ENCODE results near the gene MSN.
"Not testable (repeated sequence)": the region's sequence is repeated elsewhere in the genome, so short reads cannot be mapped to it uniquely, and the experiment has no call there.

MSN gene

DNA sequence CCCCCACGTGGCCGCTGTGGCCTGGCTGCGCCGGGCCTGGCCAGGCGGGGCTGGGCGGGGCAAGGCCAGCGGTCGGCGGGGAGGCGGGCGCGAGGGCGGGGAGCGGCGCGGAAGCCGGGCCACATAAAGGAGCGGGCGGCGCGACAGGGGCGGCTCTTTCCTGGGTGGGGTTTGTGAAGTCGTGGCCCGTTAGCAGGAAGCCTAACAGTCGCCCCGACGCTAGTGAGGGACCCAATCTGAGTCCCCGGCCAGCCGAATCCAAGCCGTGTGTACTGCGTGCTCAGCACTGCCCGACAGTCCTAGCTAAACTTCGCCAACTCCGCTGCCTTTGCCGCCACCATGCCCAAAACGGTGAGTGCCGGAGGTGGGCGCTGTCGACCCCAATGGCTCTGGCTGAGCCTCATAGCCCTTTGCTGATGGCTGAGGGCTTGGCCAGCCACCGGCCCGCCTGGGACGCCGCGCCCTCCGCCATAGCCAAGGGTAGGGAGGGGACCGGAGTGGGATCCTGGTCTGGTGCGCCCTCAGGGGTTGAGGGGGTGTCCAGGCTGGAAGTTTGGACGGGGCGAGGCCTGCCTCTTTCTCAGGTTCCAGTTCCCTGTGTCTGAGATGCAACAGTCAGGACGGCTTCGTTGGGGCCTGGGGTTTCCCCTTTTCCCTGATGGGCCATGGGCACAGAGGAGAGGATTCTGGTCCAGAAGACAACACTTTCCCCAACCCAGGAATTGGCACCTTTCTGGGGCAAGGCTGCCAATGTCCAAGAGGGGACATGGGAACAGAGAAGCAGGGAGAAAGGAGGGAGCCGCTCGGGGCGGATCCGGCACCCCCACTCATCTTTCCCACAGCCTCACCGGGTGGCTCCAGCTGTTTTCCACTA lies at the start of gene MSN:
Gene MSN (plus strand): TSS at position 152 of the 874 bp plus-strand sequence. CDS start 188 bp downstream, at position 340.
- peak; percentile 81 for DNase-seq

DNA sequence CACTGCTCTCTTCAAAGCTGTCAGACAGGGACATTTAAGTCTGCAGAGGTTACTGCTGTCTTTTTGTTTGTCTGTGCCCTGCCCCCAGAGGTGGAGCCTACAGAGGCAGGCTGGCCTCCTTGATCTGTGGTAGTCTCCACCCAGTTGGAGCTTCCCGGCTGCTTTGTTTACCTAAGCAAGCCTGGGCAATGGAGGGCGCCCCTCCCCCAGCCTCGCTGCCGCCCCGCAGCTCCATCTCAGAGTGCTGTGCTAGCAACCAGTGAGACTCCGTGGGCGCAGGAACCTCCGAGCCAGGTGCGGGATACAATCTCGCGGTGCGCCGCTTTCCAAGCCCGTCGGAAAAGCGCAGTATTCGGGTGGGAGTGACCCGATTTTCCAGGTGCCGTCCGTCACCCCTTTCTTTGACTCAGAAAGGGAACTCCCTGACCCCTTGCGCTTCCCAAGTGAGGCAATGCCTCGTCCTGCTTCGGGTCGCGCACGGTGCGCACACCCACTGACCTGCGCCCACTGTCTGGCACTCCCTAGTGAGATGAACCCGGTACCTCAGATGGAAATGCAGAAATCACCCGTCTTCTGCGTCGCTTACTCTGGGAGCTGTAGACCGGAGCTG lies 47.3 kb upstream of the MSN start:
- not testable (repeated sequence) for DNase-seq

- no peak for DNase-seq
These were observed 36.7 kb upstream of the MSN start for GRCh38 chrX:65630771-65631170.

- no peak for DNase-seq
These were observed 33.6 kb upstream of the MSN start for GRCh38 chrX:65633826-65634225.

- DNase-seq = no peak
These were observed 32.7 kb upstream of the MSN start for GRCh38 chrX:65634732-65635131.

DNA sequence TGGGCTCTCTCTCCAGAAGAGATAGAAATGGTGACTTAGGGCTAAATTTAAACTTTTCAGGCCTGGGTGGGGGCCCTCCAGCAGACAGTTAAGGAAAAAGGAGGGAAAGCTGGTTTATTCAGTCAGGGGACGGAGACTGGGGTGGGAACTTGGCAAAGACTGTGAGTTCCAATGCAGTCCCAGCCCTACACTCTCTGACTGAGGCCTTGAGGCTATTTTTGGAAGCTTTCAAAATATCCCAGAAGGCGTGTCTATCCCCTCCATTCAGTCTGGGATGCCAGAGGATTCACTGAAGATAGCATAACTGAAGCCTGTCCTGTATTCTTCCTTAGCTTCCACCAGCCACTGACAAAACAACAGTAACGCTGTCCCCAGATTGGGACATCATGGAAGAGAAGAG lies 32.1 kb upstream of the MSN start:
- no peak for DNase-seq

DNA sequence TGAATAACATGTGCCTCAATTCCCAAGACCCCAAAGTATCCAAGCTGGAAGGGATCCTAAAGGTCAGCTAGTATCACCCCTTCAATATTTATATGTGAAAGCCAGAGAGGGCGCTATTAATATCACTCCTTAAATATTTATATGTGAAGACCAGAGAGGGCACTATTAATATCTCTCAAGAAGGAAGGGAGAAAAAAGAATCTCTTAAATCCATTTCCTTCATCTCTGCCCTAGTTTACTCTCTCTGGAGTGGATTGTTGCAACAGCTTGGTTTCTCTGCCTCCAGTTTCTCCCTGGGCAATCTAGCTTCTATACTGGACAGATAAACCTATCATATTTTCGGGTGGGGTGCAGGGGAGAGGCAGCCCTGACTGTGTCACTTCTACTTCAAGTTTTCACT lies 31.6 kb upstream of the MSN start:
- DNase-seq = no peak

GRCh38 chrX:65636261-65636660 lies 31.2 kb upstream of the MSN start:
- DNase-seq = not testable (repeated sequence)

GRCh38 chrX:65637335-65637734 lies 30.1 kb upstream of the MSN start:
- no peak for DNase-seq

- no peak for DNase-seq
These were observed 24.5 kb upstream of the MSN start for GRCh38 chrX:65642914-65643491.

- DNase-seq = no peak
These were observed 23.9 kb upstream of the MSN start for GRCh38 chrX:65643531-65644052.

- DNase-seq = peak; percentile 62
These were observed 22.7 kb upstream of the MSN start for GRCh38 chrX:65644621-65645289.

DNA sequence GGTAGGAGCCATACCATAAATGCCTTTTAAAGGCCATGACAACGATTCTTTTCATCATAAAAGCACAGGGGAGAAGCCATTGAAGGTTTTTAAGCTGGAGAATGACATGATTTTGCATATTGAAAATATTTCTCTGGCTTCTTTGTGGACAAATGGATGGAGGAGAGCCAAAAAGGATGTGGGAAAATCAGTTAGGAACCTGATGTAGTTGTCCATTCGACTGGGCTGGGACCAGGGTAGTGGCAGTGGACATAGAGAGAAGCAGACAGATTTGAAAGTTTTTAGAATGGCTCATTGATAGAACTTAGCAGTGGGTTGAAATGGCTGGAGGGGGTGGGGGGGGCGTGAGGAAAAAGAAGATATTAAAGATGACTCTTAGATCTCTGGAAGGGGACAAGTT lies 19.7 kb upstream of the MSN start:
- DNase-seq = no peak

- no peak for DNase-seq
These were observed 15.4 kb upstream of the MSN start for GRCh38 chrX:65652098-65652497.

GRCh38 chrX:65657009-65657441 lies 10.4 kb upstream of the MSN start:
- not testable (repeated sequence) for DNase-seq

DNA sequence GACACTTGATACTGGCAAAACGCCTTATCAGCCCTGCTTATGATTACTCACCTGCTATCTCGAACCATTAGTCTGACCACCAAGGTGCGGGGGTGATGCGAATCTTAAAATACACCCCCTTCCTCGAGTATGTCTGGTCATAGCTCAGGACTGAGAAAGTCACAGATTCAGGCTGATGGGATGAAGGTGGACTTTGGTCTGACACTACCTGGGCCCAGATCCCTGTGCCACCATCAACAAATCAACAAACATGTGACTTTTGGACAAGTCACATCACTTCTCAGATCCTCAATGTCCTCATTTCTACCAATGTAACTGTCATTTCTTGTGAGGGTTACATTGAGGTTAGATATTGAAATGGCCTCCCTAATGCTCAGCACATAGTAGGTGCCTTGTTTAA lies 9.8 kb upstream of the MSN start:
- no peak for DNase-seq

- no peak for DNase-seq
These were observed 9.2 kb upstream of the MSN start for GRCh38 chrX:65658229-65658628.

GRCh38 chrX:65667157-65667502 lies 324 bp upstream of the MSN start:
- no peak for DNase-seq

DNA sequence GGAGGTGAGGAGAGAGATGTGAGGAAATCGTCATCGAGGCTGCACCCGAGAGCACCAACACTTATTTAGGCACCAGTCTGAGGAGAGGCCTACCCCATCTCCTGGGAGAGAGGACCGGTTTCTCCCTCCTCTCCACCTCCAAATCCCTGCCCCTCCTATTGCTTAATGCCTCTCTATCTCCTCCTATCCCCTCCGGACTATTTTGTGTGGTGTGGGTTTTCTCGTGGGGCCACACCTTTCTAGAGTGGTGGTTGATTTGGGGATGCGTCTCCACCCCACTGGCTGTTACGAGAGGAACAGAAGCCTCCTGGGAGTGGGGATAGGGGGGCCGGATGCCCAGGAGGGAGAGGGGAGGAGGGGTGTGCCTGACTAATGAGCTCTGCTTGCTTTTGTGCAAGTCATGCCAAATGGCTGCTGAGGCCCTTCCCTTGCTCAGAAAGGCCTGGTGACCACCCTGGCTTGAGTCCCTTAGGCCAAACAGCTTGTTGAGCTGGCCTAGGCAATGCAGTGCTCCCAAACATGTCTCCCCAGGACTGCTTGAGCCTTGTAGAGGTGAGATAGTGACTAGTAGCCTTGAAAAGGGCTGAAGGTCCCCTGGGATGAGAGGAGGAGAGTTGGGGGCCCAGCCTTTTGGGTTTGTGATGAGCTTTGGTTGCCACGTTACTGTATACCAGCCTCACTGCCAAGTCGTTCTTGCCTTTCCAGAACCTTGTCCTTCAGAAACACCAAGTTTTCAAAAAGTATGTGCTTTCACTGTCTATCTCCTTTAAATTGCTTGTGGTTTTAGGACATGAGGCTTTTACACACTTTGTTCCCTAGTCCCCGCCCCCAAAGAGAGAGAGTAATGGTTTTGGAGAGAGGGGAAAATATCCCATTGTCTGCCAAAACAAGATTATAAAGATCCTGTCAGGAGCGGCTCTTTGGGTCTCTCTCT lies 1.2 kb downstream of the MSN start:
- DNase-seq = peak; percentile 71

GRCh38 chrX:65671286-65671685 lies 3.8 kb downstream of the MSN start:
- no peak for DNase-seq

GRCh38 chrX:65671966-65672365 lies 4.5 kb downstream of the MSN start:
- DNase-seq = no peak

GRCh38 chrX:65673857-65674203 lies 6.4 kb downstream of the MSN start:
- no peak for DNase-seq
